HG03039 (cell line): ENCODE measurements around the gene CENPVL2.
"Not testable (repeated sequence)": the region's sequence is repeated elsewhere in the genome, so short reads cannot be mapped to it uniquely, and the experiment has no call there.

Experiments used
- ATAC-seq: cut with Tn5 transposase; IDR thresholded peaks from one replicate; pipeline ENCODE4 v1.9.1; 2021; ENCODE audit warnings: mild to moderate bottlenecking, moderate library complexity; ENCODE audit not compliant: unreplicated experiment

CENPVL2 gene

GRCh38 chrX:51682720-51683062 is at the start of gene CENPVL2:
CENPVL2 (minus strand) TSS chrX:51682831; CDS start chrX:51682831, 0 bp downstream.
- not testable (repeated sequence) for ATAC-seq

GRCh38 chrX:51728202-51728601 is 45.6 kb upstream of the CENPVL2 start:
- ATAC-seq: no peak

- ATAC-seq: not testable (repeated sequence)
These were observed 30.5 kb upstream of the CENPVL2 start for GRCh38 chrX:51712943-51713647.

GRCh38 chrX:51710277-51711164 is 27.9 kb upstream of the CENPVL2 start, which contains the start of gene CENPVL1:
CENPVL1 (plus strand) TSS chrX:51710512; CDS start chrX:51710512, 0 bp downstream.
- not testable (repeated sequence) for ATAC-seq

- no peak for ATAC-seq
These were observed 14.8 kb upstream of the CENPVL2 start for GRCh38 chrX:51697397-51697796.

GRCh38 chrX:51694254-51694653 is 11.6 kb upstream of the CENPVL2 start:
- ATAC-seq: no peak

- ATAC-seq: not testable (repeated sequence)
These were observed 567 bp downstream of the CENPVL2 start for GRCh38 chrX:51681808-51682719.

- not testable (repeated sequence) for ATAC-seq
These were observed 2.8 kb downstream of the CENPVL2 start for GRCh38 chrX:51679689-51680433.

- no peak for ATAC-seq
These were observed 16.6 kb downstream of the CENPVL2 start for GRCh38 chrX:51665981-51666380.

GRCh38 chrX:51643377-51643776 is 39.3 kb downstream of the CENPVL2 start:
- no peak for ATAC-seq

- no peak for ATAC-seq
These were observed 41.1 kb downstream of the CENPVL2 start for GRCh38 chrX:51641421-51642021.

- not testable (repeated sequence) for ATAC-seq
These were observed 46.1 kb downstream of the CENPVL2 start for GRCh38 chrX:51636511-51636910.
